ENCODE measurements around the gene NTPCR.

The NTPCR gene

DNA sequence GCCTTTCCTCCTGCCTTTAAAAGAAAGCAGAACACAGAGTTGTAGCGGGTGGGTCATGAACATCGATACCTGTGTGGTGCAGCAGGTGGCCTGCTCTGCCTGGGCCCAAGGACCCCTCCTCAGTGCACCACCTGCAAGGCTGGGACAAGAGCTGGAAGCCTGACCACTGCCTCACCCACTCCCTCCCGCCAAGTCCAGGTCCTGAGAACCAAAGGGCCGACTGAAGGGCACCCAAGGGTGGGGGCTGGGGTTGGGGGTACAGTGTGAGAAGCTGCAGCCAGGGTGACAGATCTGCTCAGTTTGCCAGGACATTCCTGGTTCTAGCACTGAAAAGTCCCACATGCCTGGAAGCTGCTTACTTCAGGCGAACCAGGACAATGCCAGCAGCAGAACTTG lies 36.1 kb downstream of the NTPCR start:
- Histone ChIP-seq H3K4me1 (ENCODE audit: control insufficient read depth, insufficient read depth, low read length) (no peaks in the 10 kb centered on the region), H3K27me3 (ENCODE audit: control insufficient read depth, insufficient read depth, low read length) (no peaks in the 10 kb centered on the region), H3K9me3 (ENCODE audit: control insufficient read depth, insufficient read depth, low read length) (no peaks in the 10 kb centered on the region), H3K9ac (ENCODE audit: low read depth, low read length) (no peak overlapping the region), H3K36me3 (ENCODE audit: control insufficient read depth, insufficient read depth, low read length) (peaks cover 3% of the 10 kb centered on the region; the same call in 1 of the 2 replicates), H3K27ac (ENCODE audit: low read depth, low read length) (no peak overlapping the region), H3K4me3 (ENCODE audit: low read depth, low read length) (no peak overlapping the region)

DNA sequence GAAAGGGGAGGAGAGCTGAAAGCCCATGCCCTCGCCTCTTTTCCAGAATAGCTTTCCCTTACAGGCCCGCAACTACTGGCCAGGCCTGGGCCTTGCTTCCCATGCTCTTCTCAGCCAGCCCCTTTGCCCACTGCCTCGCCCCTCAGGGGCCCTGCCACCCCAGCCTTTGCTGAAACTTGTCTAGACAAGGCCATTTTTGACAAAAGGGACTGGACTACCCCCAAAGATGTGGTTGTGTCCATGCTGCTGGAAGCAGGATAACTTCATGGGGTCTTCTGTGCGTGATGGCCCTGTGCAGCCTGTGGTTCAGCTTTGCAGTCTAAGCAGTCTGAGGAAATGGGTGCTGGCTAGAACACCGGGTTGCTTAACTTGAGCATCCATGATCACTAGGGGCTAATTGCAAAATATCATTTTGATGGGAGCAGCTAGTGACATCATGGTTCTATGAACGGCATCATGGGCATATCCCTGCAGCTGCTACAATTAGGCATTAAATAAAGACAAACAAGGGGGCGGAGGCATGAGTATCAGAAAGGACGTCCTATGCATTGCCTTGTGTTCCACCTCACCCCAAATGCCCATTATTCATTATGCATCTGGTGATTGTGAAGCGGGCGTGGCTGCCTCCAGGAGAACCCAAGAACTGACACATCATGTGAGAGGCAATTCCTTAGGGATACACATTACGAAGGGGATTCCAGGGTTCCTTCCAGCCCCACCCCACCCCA lies 36.8 kb downstream of the NTPCR start:
- H3K27ac ChIP-seq (ENCODE audit: low read depth, low read length), result no peak overlapping the region
- H3K4me1 ChIP-seq (ENCODE audit: control insufficient read depth, insufficient read depth, low read length), result no peaks in the 10 kb centered on the region
- H3K36me3 ChIP-seq (ENCODE audit: control insufficient read depth, insufficient read depth, low read length), result peaks cover 3% of the 10 kb centered on the region; the same call in 1 of the 2 replicates
- H3K9me3 ChIP-seq (ENCODE audit: control insufficient read depth, insufficient read depth, low read length), result no peaks in the 10 kb centered on the region
- no peak overlapping the region for H3K4me3 ChIP-seq (ENCODE audit: low read depth, low read length)
- no peaks in the 10 kb centered on the region for H3K27me3 ChIP-seq (ENCODE audit: control insufficient read depth, insufficient read depth, low read length)
- no peak overlapping the region for H3K9ac ChIP-seq (ENCODE audit: low read depth, low read length)

DNA sequence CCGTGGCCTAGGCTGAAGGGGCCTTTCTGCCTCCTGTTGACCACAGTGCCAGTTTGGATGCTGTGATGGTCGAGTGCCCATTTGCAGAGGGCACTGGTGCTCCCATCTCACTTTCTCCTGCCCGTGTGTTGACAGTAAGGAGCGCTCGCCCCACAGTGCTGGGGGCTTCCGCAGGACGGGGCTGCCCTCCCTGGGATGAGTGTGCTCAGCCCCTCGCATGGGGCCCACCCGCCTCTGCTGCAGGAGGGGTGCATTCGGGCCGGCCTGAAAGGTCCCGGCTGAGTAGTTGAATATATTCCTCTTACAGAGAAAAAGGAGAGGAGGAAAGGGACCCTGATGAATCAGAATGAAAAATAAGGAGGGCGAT lies 37.3 kb downstream of the NTPCR start:
- Histone ChIP-seq H3K27ac (ENCODE audit: low read depth, low read length) (no peak overlapping the region), H3K4me1 (ENCODE audit: control insufficient read depth, insufficient read depth, low read length) (no peaks in the 10 kb centered on the region), H3K27me3 (ENCODE audit: control insufficient read depth, insufficient read depth, low read length) (no peaks in the 10 kb centered on the region)

DNA sequence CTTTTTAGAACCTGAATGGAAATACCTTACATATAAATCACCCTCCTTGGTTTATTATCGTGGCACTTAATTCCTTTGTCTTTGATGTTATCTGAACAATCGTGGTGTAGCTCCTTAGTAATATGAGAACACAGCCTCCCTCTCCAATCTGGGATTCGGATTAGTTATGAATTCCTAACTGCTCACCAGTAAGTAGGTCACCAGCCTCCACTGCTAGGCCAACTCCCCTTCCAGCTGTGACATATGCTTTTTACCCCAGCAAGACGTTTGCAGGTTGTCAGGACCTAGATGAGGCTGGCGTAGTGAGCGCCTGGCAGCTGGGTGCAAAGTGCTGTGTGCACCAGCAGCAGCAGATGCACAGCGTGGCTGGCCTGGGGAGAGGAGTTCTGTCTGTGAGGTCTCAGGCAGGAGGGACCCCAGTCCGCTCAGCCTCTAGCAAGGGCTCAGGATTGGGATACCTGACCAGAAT lies 38.2 kb downstream of the NTPCR start:
- Histone ChIP-seq H3K9ac (ENCODE audit: low read depth, low read length) (no peak overlapping the region), H3K9me3 (ENCODE audit: control insufficient read depth, insufficient read depth, low read length) (peaks cover 5% of the 10 kb centered on the region), H3K27ac (ENCODE audit: low read depth, low read length) (no peak overlapping the region), H3K4me3 (ENCODE audit: low read depth, low read length) (no peak overlapping the region), H3K4me1 (ENCODE audit: control insufficient read depth, insufficient read depth, low read length) (no peaks in the 10 kb centered on the region), H3K27me3 (ENCODE audit: control insufficient read depth, insufficient read depth, low read length) (no peaks in the 10 kb centered on the region), H3K36me3 (ENCODE audit: control insufficient read depth, insufficient read depth, low read length) (peaks cover 10% of the 10 kb centered on the region)

More for the DNA sequence above, 37.3 kb downstream of the NTPCR start:
- Histone ChIP-seq H3K9ac (ENCODE audit: low read depth, low read length) (no peak overlapping the region), H3K9me3 (ENCODE audit: control insufficient read depth, insufficient read depth, low read length) (no peaks in the 10 kb centered on the region), H3K4me3 (ENCODE audit: low read depth, low read length) (no peak overlapping the region), H3K36me3 (ENCODE audit: control insufficient read depth, insufficient read depth, low read length) (peaks cover 6% of the 10 kb centered on the region; the same call in 1 of the 2 replicates)

DNA sequence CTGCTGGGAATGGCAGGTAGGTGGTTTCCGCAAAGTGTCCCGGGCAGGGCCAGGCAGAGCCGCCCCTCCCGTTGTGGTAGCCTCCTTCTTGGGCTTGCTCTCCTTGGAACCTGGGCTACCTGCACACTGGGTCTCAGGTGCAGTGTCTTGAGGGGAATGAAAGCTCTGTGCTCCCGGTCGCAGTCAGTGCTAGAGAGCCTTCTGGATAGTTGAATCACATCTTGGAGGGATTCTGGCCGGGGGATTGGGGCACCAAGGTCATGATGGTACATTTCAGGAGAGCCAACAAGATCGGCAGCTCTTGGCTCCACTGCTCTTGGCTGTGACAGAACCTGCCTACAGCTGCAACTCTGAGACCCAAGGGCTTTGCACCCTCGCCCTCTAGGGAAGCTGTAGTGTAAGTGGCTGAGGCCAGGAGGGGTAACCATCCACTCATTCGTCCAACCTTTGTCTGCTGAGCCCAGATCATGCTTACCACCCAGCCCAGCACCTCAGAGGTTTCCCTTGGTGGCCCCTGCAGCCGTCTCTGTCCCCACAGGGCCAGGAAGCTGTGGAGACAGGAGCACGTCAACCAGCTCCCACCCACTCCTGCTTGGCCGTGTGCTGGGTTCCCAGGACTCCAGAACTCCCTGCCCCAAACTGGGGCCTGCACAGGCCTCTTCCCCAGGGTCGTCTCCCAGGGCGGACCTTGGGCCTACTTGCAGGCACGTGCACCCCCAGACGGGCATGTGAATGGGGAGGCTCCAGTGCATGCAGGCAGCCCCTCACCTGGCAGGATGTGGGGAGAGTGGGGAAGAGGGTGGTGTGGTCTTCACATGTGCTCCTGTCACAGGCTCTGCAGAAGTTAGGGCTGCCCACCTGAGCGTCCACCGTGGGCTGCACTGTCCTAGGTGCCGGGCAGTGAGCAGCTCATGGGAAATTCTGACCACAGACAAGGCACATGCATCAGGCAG lies 40.0 kb downstream of the NTPCR start:
- no peak overlapping the region for H3K4me3 ChIP-seq (ENCODE audit: low read depth, low read length)
- no peaks in the 10 kb centered on the region for H3K27me3 ChIP-seq (ENCODE audit: control insufficient read depth, insufficient read depth, low read length)
- H3K27ac ChIP-seq (ENCODE audit: low read depth, low read length), result no peak overlapping the region
- peaks cover 22% of the 10 kb centered on the region for H3K36me3 ChIP-seq (ENCODE audit: control insufficient read depth, insufficient read depth, low read length)
- H3K9ac ChIP-seq (ENCODE audit: low read depth, low read length), result no peak overlapping the region
- H3K9me3 ChIP-seq (ENCODE audit: control insufficient read depth, insufficient read depth, low read length), result peaks cover 19% of the 10 kb centered on the region
- H3K4me1 ChIP-seq (ENCODE audit: control insufficient read depth, insufficient read depth, low read length), result no peaks in the 10 kb centered on the region

DNA sequence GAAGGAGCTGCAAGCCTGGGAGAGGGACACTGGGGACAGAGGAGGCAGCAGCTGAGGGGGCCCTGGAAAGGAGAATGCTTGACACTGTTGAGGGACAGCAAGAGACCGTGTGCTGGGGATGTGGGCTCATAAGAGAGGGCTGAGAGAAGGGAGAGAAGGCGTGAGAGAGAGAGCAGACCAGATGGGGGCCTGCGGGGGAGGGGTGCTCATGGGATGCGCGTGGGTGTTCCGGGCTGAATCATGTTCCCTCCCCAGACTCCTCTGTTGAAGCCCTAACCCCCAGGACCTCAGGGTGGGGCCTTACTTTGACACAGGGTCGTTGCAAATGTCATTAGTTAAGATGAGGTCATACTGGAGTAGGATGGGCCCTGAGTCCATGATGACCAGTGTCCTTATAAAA lies 40.8 kb downstream of the NTPCR start:
- H3K4me3 ChIP-seq (ENCODE audit: low read depth, low read length), result no peak overlapping the region

DNA sequence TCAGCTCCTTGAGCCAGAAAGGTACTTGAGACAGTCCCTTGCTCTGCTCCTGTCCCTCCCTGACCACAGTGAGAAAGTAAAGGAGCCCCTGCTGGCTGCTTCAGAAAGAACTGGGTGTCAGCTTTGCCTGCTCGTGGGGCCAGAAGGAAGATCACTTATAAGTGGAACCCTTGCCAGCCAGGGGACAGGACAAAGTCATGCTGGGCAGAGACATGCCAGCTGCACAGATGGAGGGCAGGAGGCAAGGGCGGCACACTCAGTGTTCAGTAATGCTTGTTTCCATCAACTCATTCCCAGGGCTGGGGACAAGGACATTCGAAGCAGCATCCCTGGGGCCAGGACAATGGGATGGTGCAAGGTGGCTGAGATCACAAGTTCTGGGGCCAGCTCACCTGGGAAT lies 41.8 kb downstream of the NTPCR start:
- Histone ChIP-seq H3K27ac (ENCODE audit: low read depth, low read length) (no peak overlapping the region), H3K9ac (ENCODE audit: low read depth, low read length) (no peak overlapping the region), H3K27me3 (ENCODE audit: control insufficient read depth, insufficient read depth, low read length) (no peaks in the 10 kb centered on the region), H3K9me3 (ENCODE audit: control insufficient read depth, insufficient read depth, low read length) (peaks cover 19% of the 10 kb centered on the region), H3K36me3 (ENCODE audit: control insufficient read depth, insufficient read depth, low read length) (peaks cover 30% of the 10 kb centered on the region), H3K4me1 (ENCODE audit: control insufficient read depth, insufficient read depth, low read length) (no peaks in the 10 kb centered on the region), H3K4me3 (ENCODE audit: low read depth, low read length) (no peak overlapping the region)

More for the DNA sequence above, 40.8 kb downstream of the NTPCR start:
- no peak overlapping the region for H3K27ac ChIP-seq (ENCODE audit: low read depth, low read length)
- H3K4me1 ChIP-seq (ENCODE audit: control insufficient read depth, insufficient read depth, low read length), result no peaks in the 10 kb centered on the region
- no peak overlapping the region for H3K9ac ChIP-seq (ENCODE audit: low read depth, low read length)
- peaks cover 19% of the 10 kb centered on the region for H3K9me3 ChIP-seq (ENCODE audit: control insufficient read depth, insufficient read depth, low read length)
- H3K36me3 ChIP-seq (ENCODE audit: control insufficient read depth, insufficient read depth, low read length), result peaks cover 22% of the 10 kb centered on the region
- H3K27me3 ChIP-seq (ENCODE audit: control insufficient read depth, insufficient read depth, low read length), result no peaks in the 10 kb centered on the region

DNA sequence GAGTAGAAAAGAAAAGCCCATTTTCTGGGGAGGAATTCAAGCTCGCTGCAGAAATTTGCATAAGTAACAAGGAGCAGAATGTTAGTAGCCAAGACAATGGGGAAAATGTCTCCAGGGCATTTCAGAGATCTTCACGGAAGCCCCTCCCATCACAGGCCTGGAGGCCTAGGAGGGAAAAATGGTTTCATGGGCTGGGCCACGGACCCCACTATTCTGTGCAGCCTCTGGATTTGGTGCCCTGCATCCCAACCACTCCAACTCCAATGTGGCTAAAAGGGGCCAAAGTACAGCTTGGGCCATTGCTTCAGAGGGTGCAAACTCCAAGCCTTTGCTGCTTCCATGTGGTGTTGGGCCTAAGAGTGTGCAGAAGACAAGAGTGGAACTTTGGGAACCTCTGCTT lies 43.1 kb downstream of the NTPCR start:
- no peaks in the 10 kb centered on the region for H3K4me1 ChIP-seq (ENCODE audit: control insufficient read depth, insufficient read depth, low read length)
- H3K27me3 ChIP-seq (ENCODE audit: control insufficient read depth, insufficient read depth, low read length), result no peaks in the 10 kb centered on the region
- peaks cover 19% of the 10 kb centered on the region for H3K9me3 ChIP-seq (ENCODE audit: control insufficient read depth, insufficient read depth, low read length)
- peaks cover 43% of the 10 kb centered on the region for H3K36me3 ChIP-seq (ENCODE audit: control insufficient read depth, insufficient read depth, low read length)
- H3K4me3 ChIP-seq (ENCODE audit: low read depth, low read length), result no peak overlapping the region
- H3K27ac ChIP-seq (ENCODE audit: low read depth, low read length), result no peak overlapping the region
- H3K9ac ChIP-seq (ENCODE audit: low read depth, low read length), result no peak overlapping the region

DNA sequence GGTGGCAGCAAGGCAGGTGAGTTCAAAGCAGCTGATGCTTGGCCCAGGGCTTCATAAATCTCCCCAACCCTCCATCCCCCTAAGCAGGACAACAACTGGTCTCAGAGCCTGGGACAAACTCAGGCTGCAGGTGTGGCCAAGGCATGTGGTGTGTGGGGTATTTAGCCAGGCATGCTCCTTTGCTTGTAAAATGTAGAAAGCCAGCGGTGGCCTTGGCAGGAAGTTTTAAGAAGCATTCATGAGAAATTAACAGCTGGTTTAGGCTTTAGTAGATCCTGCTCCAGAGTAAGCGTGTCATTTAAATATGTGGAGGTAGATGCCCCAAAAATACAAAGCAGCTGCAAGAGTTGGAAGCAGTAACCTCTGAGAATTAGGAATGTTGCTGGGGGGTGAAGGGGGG lies 44.8 kb downstream of the NTPCR start:
- H3K9me3 ChIP-seq (ENCODE audit: control insufficient read depth, insufficient read depth, low read length), result peaks cover 19% of the 10 kb centered on the region
- no peak overlapping the region for H3K27ac ChIP-seq (ENCODE audit: low read depth, low read length)
- no peaks in the 10 kb centered on the region for H3K27me3 ChIP-seq (ENCODE audit: control insufficient read depth, insufficient read depth, low read length)
- H3K4me3 ChIP-seq (ENCODE audit: low read depth, low read length), result no peak overlapping the region
- peaks cover 57% of the 10 kb centered on the region for H3K36me3 ChIP-seq (ENCODE audit: control insufficient read depth, insufficient read depth, low read length)
- no peak overlapping the region for H3K9ac ChIP-seq (ENCODE audit: low read depth, low read length)
- H3K4me1 ChIP-seq (ENCODE audit: control insufficient read depth, insufficient read depth, low read length), result no peaks in the 10 kb centered on the region

DNA sequence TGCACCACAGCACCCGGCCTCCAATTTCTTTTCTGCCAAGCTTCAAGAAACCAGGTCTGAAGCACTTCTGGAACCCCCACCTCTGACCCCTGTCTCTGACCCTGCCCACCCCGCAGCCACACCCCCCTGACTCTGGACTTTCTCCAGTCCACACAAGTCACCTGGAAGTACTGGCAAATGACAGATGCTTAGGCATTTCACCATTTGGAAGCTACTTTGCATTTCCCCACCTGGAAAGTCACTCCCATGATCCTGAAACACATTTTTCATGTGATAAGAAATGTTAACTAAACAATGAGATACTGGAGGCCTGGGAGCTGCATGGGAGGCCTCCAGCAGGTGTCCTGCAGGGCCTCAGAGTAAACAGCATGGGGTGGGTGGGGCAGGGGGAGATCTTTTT lies 45.7 kb downstream of the NTPCR start:
- Histone ChIP-seq H3K36me3 (ENCODE audit: control insufficient read depth, insufficient read depth, low read length) (peaks cover 65% of the 10 kb centered on the region), H3K9me3 (ENCODE audit: control insufficient read depth, insufficient read depth, low read length) (peaks cover 19% of the 10 kb centered on the region), H3K27me3 (ENCODE audit: control insufficient read depth, insufficient read depth, low read length) (no peaks in the 10 kb centered on the region), H3K27ac (ENCODE audit: low read depth, low read length) (no peak overlapping the region), H3K4me1 (ENCODE audit: control insufficient read depth, insufficient read depth, low read length) (no peaks in the 10 kb centered on the region), H3K4me3 (ENCODE audit: low read depth, low read length) (no peak overlapping the region), H3K9ac (ENCODE audit: low read depth, low read length) (no peak overlapping the region)

DNA sequence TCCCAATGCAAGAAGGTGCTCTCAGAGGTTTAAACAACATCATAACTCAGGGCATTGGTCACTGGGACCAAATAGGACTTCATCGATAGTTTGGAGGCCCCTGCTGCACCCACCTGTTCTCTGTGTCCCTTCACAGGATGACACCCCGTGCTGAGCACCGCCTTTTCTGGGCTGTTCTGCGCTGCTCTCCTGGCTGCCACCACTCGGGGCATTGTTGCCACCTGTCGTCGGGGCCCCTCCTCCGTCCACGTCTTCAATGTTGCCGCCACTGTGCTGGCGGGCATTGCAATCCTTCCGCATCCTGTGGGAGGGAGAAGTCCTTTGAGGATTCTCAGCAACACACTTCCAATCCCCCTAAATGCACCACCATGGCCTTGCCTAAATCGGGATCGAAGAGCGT lies 47.7 kb downstream of the NTPCR start:
- Histone ChIP-seq H3K27me3 (ENCODE audit: control insufficient read depth, insufficient read depth, low read length) (no peaks in the 10 kb centered on the region), H3K36me3 (ENCODE audit: control insufficient read depth, insufficient read depth, low read length) (peaks cover 61% of the 10 kb centered on the region), H3K27ac (ENCODE audit: low read depth, low read length) (no peak overlapping the region), H3K4me3 (ENCODE audit: low read depth, low read length) (no peak overlapping the region), H3K9ac (ENCODE audit: low read depth, low read length) (no peak overlapping the region), H3K9me3 (ENCODE audit: control insufficient read depth, insufficient read depth, low read length) (peaks cover 19% of the 10 kb centered on the region), H3K4me1 (ENCODE audit: control insufficient read depth, insufficient read depth, low read length) (no peaks in the 10 kb centered on the region)
